ENCODE measurements around the gene LRP1B.

- TF ChIP-seq E2F4 (CRISPR knock-in tag; IDR thresholded peaks at IDR 0.05; ENCODE audit: borderline replicate concordance, low read depth): no peak
- TF ChIP-seq PRDM15 (CRISPR knock-in tag; IDR thresholded peaks at IDR 0.05): no peak
- no peak for TF ChIP-seq USF1 (CRISPR knock-in tag; IDR thresholded peaks at IDR 0.05)
- TF ChIP-seq MAX (CRISPR knock-in tag; IDR thresholded peaks at IDR 0.05): no peak
- TF ChIP-seq ATF2 (CRISPR knock-in tag; IDR thresholded peaks at IDR 0.05; ENCODE audit: borderline replicate concordance, low read depth): no peak
- TF ChIP-seq HMGXB4 (CRISPR knock-in tag; IDR thresholded peaks at IDR 0.05): no peak
- no peak for TF ChIP-seq ELF4 (CRISPR knock-in tag; IDR thresholded peaks at IDR 0.05; ENCODE audit: low read depth)
- TF ChIP-seq MYBL2 (CRISPR knock-in tag; IDR thresholded peaks at IDR 0.05): no peak
- no peak for TF ChIP-seq IRF2 (CRISPR knock-in tag; IDR thresholded peaks at IDR 0.05; ENCODE audit: borderline replicate concordance, low read depth)
- TF ChIP-seq NR2C2 (CRISPR knock-in tag; IDR thresholded peaks at IDR 0.05): no peak
- no peak for TF ChIP-seq CTCF (IDR thresholded peaks at IDR 0.05)
- no peak for TF ChIP-seq FOXJ3 (CRISPR knock-in tag; IDR thresholded peaks at IDR 0.05; ENCODE audit: borderline replicate concordance)
- TF ChIP-seq ZNF671 (CRISPR knock-in tag; IDR thresholded peaks at IDR 0.05): no peak
- no peak for TF ChIP-seq ATF1 (CRISPR knock-in tag; IDR thresholded peaks at IDR 0.05)
These were observed 1873.0 kb downstream of the LRP1B start for GRCh38 chr2:140257692-140258300.

All from WTC11 (cell line).